GM10847 (cell line): ENCODE results near the gene CEMIP.

Experiments
- POLR2A ChIP-seq: IDR thresholded peaks from 2 replicates; pipeline ENCODE4 v1.6.1; 2011; ENCODE audit not compliant: insufficient read length; ENCODE audit errors: extremely low read depth

Gene CEMIP

DNA sequence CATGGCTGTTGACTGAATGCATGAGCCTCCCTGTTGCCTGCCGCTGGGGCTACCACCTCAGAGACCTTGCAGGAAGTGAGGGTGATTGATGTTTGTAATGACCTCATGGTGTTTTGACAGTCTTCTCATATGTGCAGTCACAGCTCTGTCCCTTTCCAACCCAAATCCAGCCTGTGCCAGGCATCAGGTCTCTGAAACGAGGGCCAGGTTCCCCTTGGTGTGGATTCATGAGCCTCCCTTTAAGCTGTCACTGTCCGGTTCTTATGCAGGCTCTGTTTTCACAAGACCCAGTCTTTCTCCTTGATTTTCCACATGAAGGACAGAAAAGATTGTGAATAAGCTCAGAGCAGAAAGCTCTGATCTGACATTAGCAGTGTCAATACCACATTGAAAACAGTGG, 43.1 kb downstream of the CEMIP start:
- no peak for TF ChIP-seq POLR2A

DNA sequence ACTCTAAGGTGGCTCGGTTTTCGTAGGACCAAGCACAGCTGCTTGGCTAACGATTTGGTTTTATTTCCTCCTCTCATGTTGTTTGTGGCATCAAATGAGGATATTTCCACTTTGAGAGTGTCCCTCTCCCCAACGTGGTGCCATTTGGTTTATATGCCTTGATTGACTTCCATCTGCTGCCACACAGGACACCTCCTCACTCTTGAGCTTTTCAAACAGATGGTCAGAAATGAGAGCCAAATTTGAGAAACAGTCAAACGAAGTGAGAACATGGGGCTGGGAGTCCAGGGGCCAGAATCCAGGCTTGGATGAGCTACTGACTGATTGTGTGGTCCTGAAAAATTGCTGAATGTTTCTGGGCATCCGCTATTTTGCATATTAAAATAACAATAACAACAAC, 43.5 kb downstream of the CEMIP start:
- TF ChIP-seq POLR2A: no peak

DNA sequence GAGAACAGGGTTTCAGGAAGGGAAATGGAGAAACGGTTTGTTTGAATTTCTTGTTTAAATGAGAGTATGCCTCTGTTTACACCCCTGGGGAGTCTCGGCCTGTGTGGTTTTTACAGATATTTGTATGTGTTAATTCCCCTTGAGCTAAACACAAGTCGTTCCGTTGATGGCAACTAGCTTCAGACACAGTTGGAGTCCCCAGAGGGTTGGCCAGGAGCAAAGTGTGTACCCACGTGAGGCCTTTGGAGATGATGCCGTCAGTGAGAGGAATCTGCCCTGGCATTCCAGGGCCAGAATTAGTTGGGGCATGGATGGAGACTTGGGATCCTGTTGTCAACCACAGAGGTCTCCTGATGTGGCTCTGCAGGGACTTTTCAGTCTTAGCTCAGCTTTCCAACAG, 44.0 kb downstream of the CEMIP start:
- no peak for TF ChIP-seq POLR2A

DNA sequence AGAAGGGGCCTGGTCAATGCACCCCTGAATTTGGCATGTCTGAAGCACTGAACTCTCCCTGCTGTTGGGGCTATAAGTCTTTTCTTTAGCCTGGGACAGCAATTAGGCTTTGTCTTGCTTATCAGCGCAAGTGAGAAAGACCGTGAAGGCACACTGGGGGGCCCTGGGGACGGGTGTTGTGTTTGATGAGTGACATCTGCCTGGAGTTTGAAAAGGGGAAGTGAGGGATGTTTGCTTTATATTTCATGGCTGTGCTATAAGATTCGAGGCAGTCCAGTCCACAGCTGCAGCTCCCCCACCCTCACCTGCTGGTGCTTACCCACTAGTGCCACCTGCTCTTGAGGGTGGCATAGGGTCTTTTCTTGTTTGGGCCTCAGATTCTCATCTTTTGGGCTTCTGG, 44.8 kb downstream of the CEMIP start:
- TF ChIP-seq POLR2A: no peak

DNA sequence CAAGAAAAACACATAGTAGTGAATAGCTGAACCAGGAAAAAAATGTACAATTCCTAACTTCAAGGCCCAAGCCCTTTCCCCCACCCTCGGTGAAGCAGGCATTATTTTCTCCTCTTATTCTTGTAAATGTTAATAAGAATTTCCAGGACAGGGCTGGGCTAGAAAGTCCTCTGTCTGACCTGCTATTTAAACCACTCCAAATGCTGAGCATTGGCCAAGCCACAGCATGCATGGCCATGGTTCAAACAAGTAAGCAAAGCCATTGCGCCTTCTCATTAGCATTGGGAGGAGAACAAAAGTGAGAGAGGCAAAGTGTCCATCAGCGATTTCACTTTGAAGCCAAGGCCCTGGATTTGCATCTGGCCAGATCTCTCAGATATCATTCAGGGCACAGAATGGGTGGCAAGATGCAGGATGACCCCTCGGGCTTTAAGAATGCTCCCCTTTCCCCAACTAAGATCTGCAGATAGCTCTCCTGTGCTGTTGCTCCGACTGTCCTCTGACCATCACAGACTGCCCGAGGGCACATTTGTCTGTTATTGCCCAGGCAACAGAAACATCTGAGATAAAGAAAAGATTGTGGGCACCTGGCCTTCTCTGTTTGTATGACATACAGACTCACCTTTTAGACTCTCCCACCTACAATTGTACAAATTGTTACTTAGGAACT, 46.3 kb downstream of the CEMIP start:
- no peak for TF ChIP-seq POLR2A

DNA sequence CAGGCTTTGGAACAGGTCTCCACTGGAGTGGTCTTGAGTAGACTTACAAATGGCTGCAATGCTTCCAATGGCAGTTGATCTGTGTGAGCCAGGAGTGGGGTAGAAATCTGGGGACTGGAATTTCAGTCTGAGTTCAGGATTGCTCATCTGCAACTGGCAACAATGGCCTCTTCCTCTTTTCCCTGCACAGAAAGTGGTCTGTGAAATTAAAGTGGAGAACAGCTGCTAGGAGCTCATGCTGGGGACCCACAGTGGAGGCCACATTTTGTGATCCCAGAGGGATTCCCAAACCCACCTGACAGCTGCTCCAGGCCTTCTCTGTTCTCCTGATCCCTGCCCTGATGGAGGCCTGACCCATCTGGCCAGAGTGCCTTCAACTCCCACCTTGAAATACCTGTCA, 49.6 kb downstream of the CEMIP start:
- no peak for TF ChIP-seq POLR2A

DNA sequence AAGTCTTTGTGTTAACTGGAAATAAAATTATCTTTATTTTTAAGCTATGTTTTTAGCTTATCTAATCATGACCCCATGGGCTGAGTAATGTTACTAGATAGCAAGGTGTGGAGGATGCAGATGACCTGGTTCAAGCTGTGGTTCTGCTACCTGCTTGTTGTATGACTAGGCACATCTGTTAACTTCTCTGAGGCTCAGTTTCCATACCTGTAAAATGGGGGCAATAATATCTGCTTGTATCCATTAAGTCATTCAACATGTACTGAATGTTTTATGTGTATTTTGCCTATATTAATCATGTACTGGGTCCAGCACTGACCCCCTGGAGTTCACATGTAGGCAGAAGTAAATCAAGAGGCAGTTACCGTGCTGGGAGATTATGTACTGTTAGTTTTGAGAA, 51.5 kb downstream of the CEMIP start:
- TF ChIP-seq POLR2A: no peak

DNA sequence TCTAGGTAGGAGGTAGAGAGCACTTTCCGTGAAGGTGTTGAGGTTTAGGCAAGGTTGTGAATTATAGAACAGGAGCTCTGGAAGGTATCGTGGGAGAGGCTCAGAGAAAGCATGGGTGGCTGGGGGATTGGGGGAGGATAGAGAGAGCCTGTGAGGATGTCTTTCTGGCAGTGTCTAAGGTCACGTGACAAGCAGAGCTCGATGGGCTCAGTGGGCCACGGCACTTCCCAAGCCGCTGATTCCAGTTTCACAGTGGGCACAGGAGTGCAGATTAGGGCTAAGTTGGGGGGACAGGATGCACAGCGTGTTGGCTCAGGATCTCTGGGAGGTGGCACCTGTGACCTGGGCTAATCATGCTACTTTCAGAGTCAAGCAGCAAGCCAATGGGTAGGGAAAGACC, 52.0 kb downstream of the CEMIP start:
- TF ChIP-seq POLR2A: no peak

DNA sequence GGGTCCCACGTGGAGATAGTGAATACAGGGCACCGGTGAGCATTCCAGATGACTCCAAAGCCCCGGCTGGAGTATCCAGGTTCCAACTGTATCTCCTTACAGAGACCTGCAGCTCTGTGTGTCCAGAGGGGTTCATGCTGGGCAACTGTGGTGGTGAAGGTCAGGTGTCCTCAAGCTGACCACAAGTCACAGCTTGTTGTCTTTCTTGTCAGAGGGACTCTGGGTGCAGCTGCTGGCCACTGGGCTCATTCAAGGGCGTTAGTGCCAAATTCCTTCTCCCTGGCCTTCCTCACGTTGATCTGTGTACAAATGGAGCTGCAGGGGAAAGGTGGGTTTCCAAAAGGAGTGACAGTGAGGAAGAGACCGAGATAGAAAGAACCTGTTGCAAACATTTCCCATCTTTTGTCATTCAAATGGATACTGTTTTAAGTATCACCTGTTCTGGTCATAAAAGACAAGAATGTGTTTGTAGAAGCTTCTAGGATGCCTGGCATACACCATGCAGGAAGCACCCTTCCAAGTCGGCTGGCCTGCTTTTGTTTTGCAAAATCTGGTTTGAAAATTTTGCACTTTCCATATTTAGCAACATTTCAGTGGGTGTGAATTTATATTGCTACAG, 52.5 kb downstream of the CEMIP start:
- no peak for TF ChIP-seq POLR2A

DNA sequence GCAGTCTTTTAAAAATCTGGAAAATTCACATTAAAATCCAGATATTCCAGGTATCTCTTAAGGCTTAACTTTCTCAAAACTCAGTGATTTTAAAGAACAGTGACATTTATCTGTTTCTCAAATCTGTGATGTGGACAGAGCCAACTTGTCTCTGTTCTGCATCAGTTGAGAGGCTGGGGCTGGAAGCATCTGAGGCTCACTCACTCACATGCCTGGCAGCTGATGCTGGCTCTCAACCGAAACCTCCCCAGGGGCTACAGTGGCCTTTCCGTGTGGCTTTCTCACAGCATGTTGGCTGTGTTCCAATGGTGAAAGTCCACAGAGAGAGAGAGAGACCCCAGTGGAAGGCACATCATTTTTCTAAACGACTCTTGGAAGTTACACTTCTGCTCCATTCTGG, 53.5 kb downstream of the CEMIP start:
- TF ChIP-seq POLR2A: no peak

DNA sequence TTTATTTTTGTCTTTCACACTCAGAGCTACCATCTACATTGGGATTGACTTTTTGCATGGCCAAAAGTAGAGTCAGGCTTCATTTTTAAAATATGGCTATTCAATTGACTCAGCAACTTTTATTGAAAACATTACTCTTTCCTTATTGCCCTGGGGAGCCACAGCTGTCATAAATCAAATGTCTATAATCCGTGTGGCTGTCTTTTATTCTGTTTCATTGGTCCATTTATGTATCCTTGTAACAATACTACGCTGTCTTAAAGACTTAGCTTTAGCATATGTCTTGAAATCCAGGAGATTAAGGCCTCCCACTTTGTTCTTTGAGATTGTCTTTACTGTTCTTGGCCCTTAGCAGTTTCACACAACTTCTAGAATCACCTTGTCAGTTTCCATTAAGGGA, 55.2 kb downstream of the CEMIP start:
- TF ChIP-seq POLR2A: no peak

DNA sequence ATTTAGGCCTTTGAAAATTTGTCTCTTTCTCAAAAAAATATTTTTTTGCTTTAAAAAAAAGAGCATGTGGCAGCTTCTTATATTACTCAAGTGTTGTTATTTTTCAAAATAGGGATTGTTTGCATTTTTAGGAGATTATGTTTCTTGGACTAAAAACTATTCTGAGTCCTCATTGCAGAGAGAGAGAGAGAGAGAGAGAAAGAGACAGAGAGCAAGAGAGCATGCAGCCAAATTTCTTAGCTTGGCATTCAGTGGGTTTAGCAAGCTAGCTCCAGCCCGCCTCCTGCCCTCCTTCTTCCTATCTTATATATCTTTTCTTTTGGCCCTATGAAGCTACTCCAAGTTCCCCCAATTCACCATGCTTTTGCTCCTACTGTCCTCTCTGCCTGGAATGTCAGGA, 55.7 kb downstream of the CEMIP start:
- TF ChIP-seq POLR2A: no peak

DNA sequence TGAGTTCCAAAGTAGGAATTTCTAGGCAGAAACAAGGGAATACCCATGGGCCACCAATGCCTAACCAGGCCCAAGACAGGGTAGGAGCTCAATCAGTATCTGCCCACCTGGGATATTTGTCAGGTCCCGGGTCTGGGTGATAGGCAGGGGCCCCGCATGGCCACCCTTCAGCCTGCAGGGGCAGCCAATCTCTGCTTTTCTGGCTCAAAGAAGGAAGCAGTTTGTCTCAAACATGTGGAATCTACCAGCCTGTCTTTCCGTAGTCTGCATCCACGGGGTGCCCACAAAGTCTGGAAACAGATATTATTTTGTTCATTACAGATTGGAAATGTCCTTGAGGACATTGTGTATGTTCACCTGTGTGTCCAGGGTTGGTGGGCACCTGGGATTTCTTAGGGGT, 56.2 kb downstream of the CEMIP start:
- TF ChIP-seq POLR2A: no peak

DNA sequence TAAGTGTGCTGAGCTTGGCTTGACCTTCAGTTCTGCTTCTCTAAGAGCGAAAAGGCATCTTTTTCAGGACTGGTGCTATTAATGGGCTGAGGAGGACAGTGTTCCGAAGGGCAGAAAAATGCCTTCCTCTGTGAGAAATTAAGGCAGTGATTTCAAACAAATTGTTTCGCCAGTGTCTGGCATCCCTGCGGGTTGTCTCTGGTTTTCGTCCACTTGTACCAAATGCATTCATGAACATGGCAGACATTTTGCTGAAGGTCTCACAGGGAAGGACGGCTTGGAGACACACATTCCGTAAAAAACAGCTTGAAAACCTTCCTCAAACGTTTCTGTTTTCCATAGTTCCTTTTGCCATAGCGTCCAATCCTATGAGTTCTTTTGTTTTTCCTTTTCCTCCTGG, 57.1 kb downstream of the CEMIP start:
- TF ChIP-seq POLR2A: no peak

DNA sequence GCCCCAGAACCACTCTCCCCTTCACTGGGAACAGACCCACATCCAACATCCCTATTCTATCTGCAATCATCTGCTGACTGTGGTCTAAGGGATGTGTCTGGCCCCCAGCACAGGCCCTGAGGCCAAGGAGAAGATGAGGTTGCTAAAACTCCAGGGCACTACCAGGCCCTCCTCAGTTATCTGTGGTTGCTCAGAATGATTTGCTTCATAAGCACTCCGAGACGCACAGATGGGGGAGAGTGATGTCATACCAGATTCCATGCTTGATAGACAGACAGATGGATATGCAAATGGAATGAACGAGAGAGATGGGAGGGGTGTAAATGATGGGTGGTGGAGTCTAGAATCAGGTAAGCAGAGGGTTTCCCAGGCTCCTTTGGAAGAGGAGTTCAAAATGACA, 57.8 kb downstream of the CEMIP start:
- no peak for TF ChIP-seq POLR2A

DNA sequence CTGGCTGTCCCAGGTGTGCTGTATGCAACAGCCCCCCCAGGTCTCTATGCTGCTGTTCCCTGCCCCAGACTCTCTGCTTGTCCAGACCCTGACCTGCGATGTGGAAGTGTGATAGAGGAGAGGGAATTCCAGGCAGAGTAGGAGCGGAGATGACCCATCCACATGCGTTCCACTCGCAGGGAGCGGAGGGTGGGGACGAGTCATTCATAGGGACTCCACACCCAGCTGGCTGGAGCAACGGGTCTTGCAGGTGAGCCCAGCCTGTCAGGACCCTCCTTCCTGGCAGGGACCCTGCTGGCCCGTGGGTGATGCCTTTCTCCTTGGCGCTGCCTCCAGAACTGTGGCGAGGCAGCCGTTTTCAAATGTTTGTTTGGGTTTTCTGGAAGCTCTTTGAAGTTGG, 58.8 kb downstream of the CEMIP start:
- no peak for TF ChIP-seq POLR2A

DNA sequence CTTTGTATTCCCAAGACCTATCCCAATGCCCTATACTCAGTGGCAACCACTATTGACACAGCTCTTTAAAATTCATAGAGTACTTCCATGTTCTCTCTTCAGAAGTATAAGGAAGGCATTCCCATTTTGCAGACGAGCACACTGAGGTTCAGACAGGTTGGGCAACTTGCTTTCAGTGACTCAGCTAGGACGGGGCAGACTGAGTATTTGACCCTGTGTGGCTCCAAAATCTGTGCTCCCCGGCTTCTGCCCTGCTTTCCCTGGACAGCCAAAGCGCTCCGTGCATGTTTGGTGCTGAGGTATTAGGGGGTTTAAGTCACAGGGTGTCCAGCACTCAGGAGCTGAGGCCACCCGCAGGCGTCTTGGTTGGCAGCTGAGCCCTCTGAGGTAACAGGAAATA, 59.5 kb downstream of the CEMIP start:
- no peak for TF ChIP-seq POLR2A
